ENCODE results near the gene NDUFS8. TPM values are rescaled to one million over a fixed set of nuclear protein-coding genes. Genes with fewer than 3 reads are reported as not detected.

Gene NDUFS8
- total RNA-seq, 4 donors from 2014 or later, result 53.4 to 291 (median 139) TPM

DNA sequence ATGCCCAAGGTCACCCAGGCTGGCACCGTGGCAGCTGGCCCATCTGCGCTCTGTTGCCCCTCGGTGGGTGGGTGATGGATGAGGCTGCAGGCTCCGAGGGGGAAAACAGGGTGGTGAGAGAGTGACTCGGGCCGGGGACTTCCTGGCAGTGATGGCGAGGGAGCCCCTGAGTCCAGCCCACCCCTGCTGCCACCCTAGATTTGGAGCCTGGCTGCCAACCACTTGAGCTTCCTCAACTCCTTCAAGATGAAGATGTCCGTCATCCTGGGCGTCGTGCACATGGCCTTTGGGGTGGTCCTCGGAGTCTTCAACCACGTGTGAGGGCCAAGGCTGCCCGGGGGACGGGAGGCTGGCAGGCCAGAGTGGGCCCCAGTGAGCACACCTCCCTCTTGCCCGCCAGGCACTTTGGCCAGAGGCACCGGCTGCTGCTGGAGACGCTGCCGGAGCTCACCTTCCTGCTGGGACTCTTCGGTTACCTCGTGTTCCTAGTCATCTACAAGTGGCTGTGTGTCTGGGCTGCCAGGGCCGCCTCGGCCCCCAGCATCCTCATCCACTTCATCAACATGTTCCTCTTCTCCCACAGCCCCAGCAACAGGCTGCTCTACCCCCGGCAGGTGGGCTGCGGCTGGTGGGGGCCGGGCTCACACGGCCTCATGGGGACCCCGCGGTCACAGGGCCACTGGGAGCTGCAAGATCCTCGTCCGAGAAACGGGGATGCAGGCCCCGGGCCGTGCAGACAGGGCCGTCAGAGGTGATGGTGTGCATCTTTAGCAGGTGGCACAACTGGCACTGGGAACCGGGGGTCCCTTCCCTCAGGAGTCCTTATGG is 18.4 kb downstream of the NDUFS8 start:
- no peak for DNase-seq
- H3K9me3 ChIP-seq, result no peaks in the 10 kb centered on the region
- no peaks in the 10 kb centered on the region for H3K36me3 ChIP-seq
- TF ChIP-seq POLR2A (IDR thresholded peaks at IDR 0.05) (no peak), CTCF (IDR thresholded peaks at IDR 0.05) (no peak)
- H3K4me3 ChIP-seq, result no peak overlapping the region
- no peak overlapping the region for H3K27ac ChIP-seq
- no peaks in the 10 kb centered on the region for H3K4me1 ChIP-seq
- H3K27me3 ChIP-seq, result no peaks in the 10 kb centered on the region
- intact Hi-C loops (cut with DNase I; ENCODE audit: low total_unique reads), result no loop called here

- no peaks in the 10 kb centered on the region for H3K36me3 ChIP-seq
- no peak overlapping the region for H3K4me3 ChIP-seq
- no peaks in the 10 kb centered on the region for H3K9me3 ChIP-seq
- H3K4me1 ChIP-seq, result no peaks in the 10 kb centered on the region
- no peak overlapping the region for H3K27ac ChIP-seq
- TF ChIP-seq CTCF (IDR thresholded peaks at IDR 0.05), result no peak
- no peak for TF ChIP-seq POLR2A (IDR thresholded peaks at IDR 0.05)
- H3K27me3 ChIP-seq, result no peaks in the 10 kb centered on the region
- DNase-seq, result no peak
- intact Hi-C loops (cut with DNase I; ENCODE audit: low total_unique reads), result no loop called here
Observed at GRCh38 chr11:68049509-68050370, 19.3 kb downstream of the NDUFS8 start.

DNA sequence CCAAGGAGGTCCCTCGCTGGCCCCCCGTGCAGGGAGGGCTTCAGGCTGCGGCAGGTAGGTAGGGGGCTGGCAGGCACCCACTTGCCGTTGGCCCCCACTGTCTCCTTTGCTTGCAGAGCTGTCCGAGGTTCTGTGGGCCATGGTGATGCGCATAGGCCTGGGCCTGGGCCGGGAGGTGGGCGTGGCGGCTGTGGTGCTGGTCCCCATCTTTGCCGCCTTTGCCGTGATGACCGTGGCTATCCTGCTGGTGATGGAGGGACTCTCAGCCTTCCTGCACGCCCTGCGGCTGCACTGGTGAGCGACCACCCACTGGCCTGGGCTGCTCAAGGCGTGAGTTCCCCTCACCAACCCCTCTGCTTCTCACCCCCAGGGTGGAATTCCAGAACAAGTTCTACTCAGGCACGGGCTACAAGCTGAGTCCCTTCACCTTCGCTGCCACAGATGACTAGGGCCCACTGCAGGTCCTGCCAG is 19.9 kb downstream of the NDUFS8 start:
- no peak overlapping the region for H3K4me3 ChIP-seq
- no peaks in the 10 kb centered on the region for H3K27me3 ChIP-seq
- no peak overlapping the region for H3K27ac ChIP-seq
- H3K4me1 ChIP-seq, result no peaks in the 10 kb centered on the region
- TF ChIP-seq CTCF (IDR thresholded peaks at IDR 0.05) (no peak), POLR2A (IDR thresholded peaks at IDR 0.05) (no peak)
- DNase-seq, result no peak
- H3K36me3 ChIP-seq, result no peaks in the 10 kb centered on the region
- H3K9me3 ChIP-seq, result no peaks in the 10 kb centered on the region
- intact Hi-C loops (cut with DNase I; ENCODE audit: low total_unique reads), result no loop called here

DNA sequence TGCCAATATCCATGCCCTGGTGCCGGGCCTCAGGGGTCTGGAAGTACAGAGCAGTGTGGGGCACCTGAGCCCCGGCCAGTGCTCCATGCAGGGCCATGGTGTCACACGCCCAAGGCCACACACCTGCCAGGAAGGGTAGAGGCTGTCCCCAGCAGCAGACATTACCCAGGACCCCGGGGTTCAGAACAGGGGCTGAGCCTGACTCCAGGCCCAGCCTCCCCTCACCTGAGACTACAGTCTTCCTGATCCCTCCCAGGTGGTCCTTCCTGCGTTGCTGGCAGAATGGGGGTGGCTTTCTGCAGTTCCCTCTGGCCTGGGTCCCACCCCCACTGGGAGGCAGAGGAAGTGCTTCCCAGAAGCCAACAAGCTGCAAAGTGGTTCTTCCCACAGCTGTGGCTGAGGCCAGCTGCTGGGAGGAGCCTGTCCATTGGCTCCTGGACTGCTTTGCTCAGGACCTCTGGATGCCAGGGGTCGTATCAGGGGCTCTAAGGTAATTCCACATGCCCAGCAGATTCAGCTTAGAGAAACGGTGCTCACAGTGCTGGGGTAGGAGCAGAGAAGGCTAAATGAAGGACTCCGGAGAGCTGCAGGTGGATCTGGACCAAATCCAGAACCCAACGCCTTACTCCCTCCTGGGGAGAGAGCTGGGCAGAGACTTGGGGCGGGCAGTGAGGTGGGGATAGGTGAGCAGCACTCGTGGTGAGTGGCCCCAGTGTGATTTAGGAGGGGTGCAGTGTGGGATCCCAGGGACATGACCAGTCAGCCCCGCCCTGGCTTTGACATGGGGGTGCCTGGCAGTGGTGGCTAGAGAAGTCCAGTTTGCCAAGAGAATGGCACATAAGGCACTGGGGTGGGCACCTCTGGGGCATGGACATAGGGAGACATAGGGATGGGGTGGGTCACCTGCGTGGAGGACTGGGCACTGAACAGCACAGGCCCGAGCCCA is 21.0 kb downstream of the NDUFS8 start:
- H3K4me3 ChIP-seq, result no peak overlapping the region
- peak in 1 of 2 donors; percentile 15 for DNase-seq
- H3K27me3 ChIP-seq, result no peaks in the 10 kb centered on the region
- no peaks in the 10 kb centered on the region for H3K9me3 ChIP-seq
- no peaks in the 10 kb centered on the region for H3K4me1 ChIP-seq
- TF ChIP-seq CTCF (IDR thresholded peaks at IDR 0.05), result no peak
- TF ChIP-seq POLR2A (IDR thresholded peaks at IDR 0.05), result no peak
- intact Hi-C loops (cut with DNase I; ENCODE audit: low total_unique reads), result no loop called here
- no peak overlapping the region for H3K27ac ChIP-seq
- no peaks in the 10 kb centered on the region for H3K36me3 ChIP-seq

Measured in uterus (tissue), 4 donors.